OCI-LY7 (cell line): ENCODE data around the gene APBB2.

Experiments
- EZH2phosphoT487 ChIP-seq: fragments of 200-600 bp; sonication (generic); IDR thresholded peaks from 2 replicates; pipeline ENCODE4 v1.6.1; 2018; ENCODE audit warnings: low read depth, borderline replicate concordance, mild to moderate bottlenecking, mixed run types, antibody characterized with exemption, low read length, moderate library complexity, mixed read lengths
- TF ChIP-seq, protein P1 (sequence below): fragments of 200-600 bp; sonication (generic); conservative IDR thresholded peaks from 2 replicates; pipeline ENCODE4 v1.5.1; 2014; ENCODE audit warnings: mild to moderate bottlenecking, antibody characterized with exemption, low read length, moderate library complexity, mixed read lengths

DNA sequence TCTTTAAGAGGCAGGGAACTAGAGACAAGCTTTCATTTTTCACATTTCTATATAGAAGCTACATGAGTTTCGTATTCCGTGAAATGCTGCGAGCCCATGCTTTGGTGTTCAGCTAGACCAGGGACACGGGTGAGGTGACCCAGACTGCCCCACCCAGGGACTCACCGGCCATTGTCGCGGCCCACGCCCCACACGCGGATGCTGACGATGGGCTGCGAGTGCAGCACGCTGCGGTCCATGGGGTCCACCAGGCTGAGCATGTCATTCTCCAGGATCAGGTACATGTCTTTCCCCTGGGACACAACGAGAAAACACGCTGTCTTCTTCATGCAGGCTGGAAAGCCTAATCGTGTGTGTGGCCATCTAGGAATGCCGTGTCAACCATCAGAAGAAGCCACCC, 324.1 kb downstream of the APBB2 start:
- TF ChIP-seq, protein P1, sequence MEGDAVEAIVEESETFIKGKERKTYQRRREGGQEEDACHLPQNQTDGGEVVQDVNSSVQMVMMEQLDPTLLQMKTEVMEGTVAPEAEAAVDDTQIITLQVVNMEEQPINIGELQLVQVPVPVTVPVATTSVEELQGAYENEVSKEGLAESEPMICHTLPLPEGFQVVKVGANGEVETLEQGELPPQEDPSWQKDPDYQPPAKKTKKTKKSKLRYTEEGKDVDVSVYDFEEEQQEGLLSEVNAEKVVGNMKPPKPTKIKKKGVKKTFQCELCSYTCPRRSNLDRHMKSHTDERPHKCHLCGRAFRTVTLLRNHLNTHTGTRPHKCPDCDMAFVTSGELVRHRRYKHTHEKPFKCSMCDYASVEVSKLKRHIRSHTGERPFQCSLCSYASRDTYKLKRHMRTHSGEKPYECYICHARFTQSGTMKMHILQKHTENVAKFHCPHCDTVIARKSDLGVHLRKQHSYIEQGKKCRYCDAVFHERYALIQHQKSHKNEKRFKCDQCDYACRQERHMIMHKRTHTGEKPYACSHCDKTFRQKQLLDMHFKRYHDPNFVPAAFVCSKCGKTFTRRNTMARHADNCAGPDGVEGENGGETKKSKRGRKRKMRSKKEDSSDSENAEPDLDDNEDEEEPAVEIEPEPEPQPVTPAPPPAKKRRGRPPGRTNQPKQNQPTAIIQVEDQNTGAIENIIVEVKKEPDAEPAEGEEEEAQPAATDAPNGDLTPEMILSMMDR = no peak
- no peak for TF ChIP-seq EZH2phosphoT487
